Midbrain (tissue), 1 donor: Measurements from ENCODE around the gene PROCA1.
"Not testable (repeated sequence)": the region's sequence is repeated elsewhere in the genome, so short reads cannot be mapped to it uniquely, and the experiment has no call there.

ENCODE experiments used
- DNase-seq: peaks from one replicate; lab custom pipeline; 2025; lab: John Stamatoyannopoulos, UW

Gene PROCA1

GRCh38 chr17:28744104-28744971, 32.6 kb upstream of the PROCA1 start:
- DNase-seq = peak; percentile 72

GRCh38 chr17:28743243-28744103, 31.8 kb upstream of the PROCA1 start, which contains the start of gene TRAF4:
TSS of gene TRAF4 (plus strand) at chr17:28744011. CDS start at chr17:28744113, 102 bp downstream.
- DNase-seq = peak; percentile 82

- peak; percentile 12 for DNase-seq
Measured at GRCh38 chr17:28741358-28742349, 30.0 kb upstream of the PROCA1 start.

GRCh38 chr17:28740406-28741357, 29.0 kb upstream of the PROCA1 start:
- DNase-seq = no peak

GRCh38 chr17:28738680-28739384, 27.1 kb upstream of the PROCA1 start:
- no peak for DNase-seq

- no peak for DNase-seq
Measured at GRCh38 chr17:28737770-28738679, 26.3 kb upstream of the PROCA1 start.

- no peak for DNase-seq
Measured at GRCh38 chr17:28737316-28737715, 25.6 kb upstream of the PROCA1 start.

- not testable (repeated sequence) for DNase-seq
Measured at GRCh38 chr17:28735913-28736769, 24.5 kb upstream of the PROCA1 start.

GRCh38 chr17:28735242-28735722, 23.6 kb upstream of the PROCA1 start:
- DNase-seq = no peak

- no peak for DNase-seq
Measured at GRCh38 chr17:28734712-28735241, 23.1 kb upstream of the PROCA1 start.

- no peak for DNase-seq
Measured at GRCh38 chr17:28733346-28733745, 21.7 kb upstream of the PROCA1 start.

- DNase-seq = no peak
Measured at GRCh38 chr17:28729950-28730330, 18.3 kb upstream of the PROCA1 start.

- DNase-seq = peak; percentile 94
Measured at GRCh38 chr17:28728364-28729200, 16.9 kb upstream of the PROCA1 start, which contains the start of gene NEK8. TSS of gene NEK8 (plus strand) at chr17:28728788. CDS start at chr17:28728814, 26 bp downstream.

- DNase-seq = peak; percentile 94
Measured at GRCh38 chr17:28726627-28727491, 15.2 kb upstream of the PROCA1 start.

GRCh38 chr17:28726226-28726626, 14.5 kb upstream of the PROCA1 start, which contains the start of gene TLCD1:
TSS of gene TLCD1 (minus strand) at chr17:28726233. CDS start at chr17:28726097, 136 bp downstream.
- peak; percentile 73 for DNase-seq
